PFSK-1 (cell line): ENCODE results near the gene ATRAID.

Source experiments
- FOXP2 ChIP-seq: optimal IDR thresholded peaks from 2 replicates; pipeline ENCODE3; 2011; ENCODE audit warnings: borderline replicate concordance, control low read depth, inconsistent platforms; ENCODE audit not compliant: insufficient read depth; ENCODE audit errors: extremely low read length, extremely low read depth
- POLR2AphosphoS5 ChIP-seq: IDR thresholded peaks from 2 replicates; pipeline ENCODE4 v1.6.1; 2012; ENCODE audit warnings: low read depth, mild to moderate bottlenecking, control low read depth, low read length, moderate library complexity
- REST ChIP-seq, 2 experiments: IDR thresholded peaks; 2 replicates each; pipeline versions ENCODE4 v1.6.1 to v1.8.0; 2011 to 2012; ENCODE audit warnings: low read depth in 2 of 2, low read length in 2 of 2, control low read depth in 1 of 2, inconsistent platforms in 1 of 2, mild to moderate bottlenecking in 1 of 2, moderate library complexity in 1 of 2; ENCODE audit not compliant: insufficient read depth in 1 of 2
- SIN3A ChIP-seq: IDR thresholded peaks from 2 replicates; pipeline ENCODE4 v1.6.1; 2012; ENCODE audit warnings: mild to moderate bottlenecking, low read length, moderate library complexity, borderline replicate concordance; ENCODE audit not compliant: insufficient read depth
- TAF1 ChIP-seq: IDR thresholded peaks from 2 replicates; pipeline ENCODE4 v1.6.1; 2012; ENCODE audit warnings: low read length, control low read depth, borderline replicate concordance; ENCODE audit not compliant: insufficient read depth

ATRAID gene

GRCh38 chr2:27199241-27199640 is 12.6 kb upstream of the ATRAID start:
- no peak for TF ChIP-seq FOXP2
- no peak for TF ChIP-seq TAF1
- TF ChIP-seq REST (IDR thresholded peaks at IDR 0.05; ENCODE audit: insufficient read depth in 1 of 2, low read depth in 2 of 2, low read length in 2 of 2): no peak
- TF ChIP-seq SIN3A: no peak
- TF ChIP-seq POLR2AphosphoS5: no peak

DNA sequence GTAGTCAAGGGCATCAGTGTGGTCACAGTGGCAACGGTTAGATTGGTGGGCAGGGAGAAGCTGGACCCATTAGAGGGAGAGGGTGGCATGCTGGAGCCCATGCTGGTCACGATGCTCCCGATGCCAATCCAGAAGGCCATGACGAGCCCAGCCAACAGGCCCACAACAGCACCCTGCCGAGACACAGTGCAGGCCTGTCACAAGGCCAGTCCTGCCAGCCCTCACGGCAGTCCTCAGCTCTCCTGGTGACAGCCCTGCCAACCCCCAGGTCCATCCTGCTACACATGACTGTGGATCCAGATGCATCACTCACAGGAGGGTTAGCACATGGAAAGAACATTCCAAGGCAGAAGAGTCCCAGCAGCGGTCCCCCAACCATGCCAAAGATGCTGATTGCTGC is 10.2 kb upstream of the ATRAID start:
- no peak for TF ChIP-seq FOXP2
- no peak for TF ChIP-seq SIN3A
- TF ChIP-seq POLR2AphosphoS5: no peak
- TF ChIP-seq REST (IDR thresholded peaks at IDR 0.05; ENCODE audit: insufficient read depth in 1 of 2, low read depth in 2 of 2, low read length in 2 of 2): no peak
- TF ChIP-seq TAF1: no peak

DNA sequence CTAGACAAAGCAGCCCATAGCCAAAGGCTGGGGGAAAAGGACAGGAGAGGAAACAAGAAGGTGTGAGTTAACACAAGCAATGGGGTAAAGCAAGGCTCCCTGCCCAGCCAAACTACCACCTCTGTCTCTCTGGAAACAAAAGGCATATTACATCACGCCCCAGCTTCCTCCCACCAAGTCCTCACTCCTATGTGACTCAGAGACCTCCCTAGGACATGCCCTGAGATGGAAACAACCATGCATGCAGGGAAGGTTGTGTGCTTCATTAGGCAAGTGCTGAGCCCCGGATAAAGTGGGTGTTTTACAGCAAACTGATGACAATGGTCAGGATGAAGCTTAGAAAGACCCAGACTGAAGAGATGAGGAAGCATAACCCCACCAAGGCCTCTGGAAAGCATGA is 9.0 kb upstream of the ATRAID start:
- TF ChIP-seq FOXP2 (no peak), REST (IDR thresholded peaks at IDR 0.05; ENCODE audit: insufficient read depth in 1 of 2, low read depth in 2 of 2, low read length in 2 of 2) (no peak)

GRCh38 chr2:27203741-27204140 is 8.1 kb upstream of the ATRAID start:
- TF ChIP-seq SIN3A (no peak), POLR2AphosphoS5 (no peak), TAF1 (no peak), REST (IDR thresholded peaks at IDR 0.05; ENCODE audit: insufficient read depth in 1 of 2, low read depth in 2 of 2, low read length in 2 of 2) (no peak), FOXP2 (no peak)

- no peak for TF ChIP-seq SIN3A
- TF ChIP-seq REST (IDR thresholded peaks at IDR 0.05; ENCODE audit: insufficient read depth in 1 of 2, low read depth in 2 of 2, low read length in 2 of 2): no peak
These were observed 7.3 kb upstream of the ATRAID start for GRCh38 chr2:27204566-27204965.
